NT2/D1 (cell line): ENCODE data around the gene TOMM70.
A peak's percentile ranks its signal among the peaks of the same experiment; 100 is the strongest.
"Not testable (repeated sequence)": the region's sequence is repeated elsewhere in the genome, so short reads cannot be mapped to it uniquely, and the experiment has no call there.

ENCODE experiments used
- DNase-seq: peaks from one replicate; pipeline ENCODE4 v3.0.0-alpha.2; 2011; ENCODE audit warnings: low read depth, low spot score
- H3K27me3 ChIP-seq: 2 replicates; pipeline ENCODE4 v1.6.0; 2011; ENCODE audit warnings: mild to moderate bottlenecking; ENCODE audit not compliant: insufficient read length, insufficient read depth
- H3K36me3 ChIP-seq: 2 replicates; pipeline ENCODE4 v1.6.1; 2011; ENCODE audit warnings: mild to moderate bottlenecking, low read length, mixed read lengths; ENCODE audit not compliant: insufficient read depth, insufficient read length
- H3K4me1 ChIP-seq: 2 replicates; pipeline ENCODE4 v1.5.1; 2011; ENCODE audit not compliant: insufficient read depth, insufficient read length
- H3K4me3 ChIP-seq: 2 replicates; pipeline ENCODE4 v1.5.1; 2011; ENCODE audit warnings: low read depth; ENCODE audit not compliant: insufficient read length
- H3K9ac ChIP-seq: 2 replicates; pipeline ENCODE4 v1.6.0; 2011; ENCODE audit warnings: low read depth; ENCODE audit not compliant: insufficient read length
- H3K9me3 ChIP-seq: 2 replicates; pipeline ENCODE4 v1.5.1; 2011; ENCODE audit warnings: mild to moderate bottlenecking, low read length; ENCODE audit not compliant: insufficient read depth
- SUZ12 ChIP-seq: IDR thresholded peaks from 2 replicates; pipeline ENCODE4 v1.6.1; 2011; ENCODE audit not compliant: insufficient read length, insufficient read depth; ENCODE audit errors: extremely low read depth
- YY1 ChIP-seq: IDR thresholded peaks from 2 replicates; pipeline ENCODE4 v1.6.1; 2011; ENCODE audit not compliant: insufficient read length, insufficient read depth
- ZNF274 ChIP-seq: IDR thresholded peaks from 2 replicates; pipeline ENCODE4 v1.6.1; 2011; ENCODE audit warnings: mild to moderate bottlenecking, low read depth, low read length

Gene TOMM70

GRCh38 chr3:100348727-100349126 lies 52.2 kb downstream of the TOMM70 start:
- no peaks in the 10 kb centered on the region for H3K27me3 ChIP-seq
- H3K4me1 ChIP-seq, result no peaks in the 10 kb centered on the region
- no peak for DNase-seq
- no peak overlapping the region for H3K9ac ChIP-seq
- TF ChIP-seq ZNF274, result no peak
- no peak for TF ChIP-seq YY1
- no peak for TF ChIP-seq SUZ12
- H3K36me3 ChIP-seq, result peaks cover 63% of the 10 kb centered on the region
- no peak overlapping the region for H3K4me3 ChIP-seq
- H3K9me3 ChIP-seq, result no peaks in the 10 kb centered on the region

- Histone ChIP-seq H3K36me3 (peaks cover 48% of the 10 kb centered on the region), H3K9ac (no peak overlapping the region)
- TF ChIP-seq ZNF274, result no peak
- TF ChIP-seq SUZ12, result no peak
- no peak for TF ChIP-seq YY1
Measured at GRCh38 chr3:100340527-100340926, 60.4 kb downstream of the TOMM70 start.

GRCh38 chr3:100339786-100340185 lies 61.1 kb downstream of the TOMM70 start:
- TF ChIP-seq YY1, result no peak
- TF ChIP-seq ZNF274, result no peak
- TF ChIP-seq SUZ12, result no peak
- Histone ChIP-seq H3K9me3 (no peaks in the 10 kb centered on the region), H3K4me1 (peaks cover 2% of the 10 kb centered on the region), H3K27me3 (no peaks in the 10 kb centered on the region), H3K9ac (no peak overlapping the region), H3K36me3 (peaks cover 44% of the 10 kb centered on the region), H3K4me3 (no peak overlapping the region)
- no peak for DNase-seq

More at GRCh38 chr3:100340527-100340926, 60.4 kb downstream of the TOMM70 start:
- Histone ChIP-seq H3K4me1 (peaks cover under 1% of the 10 kb centered on the region), H3K9me3 (no peaks in the 10 kb centered on the region), H3K27me3 (no peaks in the 10 kb centered on the region), H3K4me3 (no peak overlapping the region)
- DNase-seq, result no peak

- DNase-seq, result no peak
- H3K9ac ChIP-seq, result no peak overlapping the region
- H3K4me3 ChIP-seq, result no peak overlapping the region
- peaks cover 4% of the 10 kb centered on the region for H3K27me3 ChIP-seq
- peaks cover 39% of the 10 kb centered on the region for H3K36me3 ChIP-seq
- TF ChIP-seq SUZ12 (no peak), YY1 (no peak)
- H3K9me3 ChIP-seq, result no peaks in the 10 kb centered on the region
- H3K4me1 ChIP-seq, result peaks cover 2% of the 10 kb centered on the region
Measured at GRCh38 chr3:100338911-100339310, 62.0 kb downstream of the TOMM70 start.

- not testable (repeated sequence) for H3K9me3 ChIP-seq, H3K4me3 ChIP-seq, H3K9ac ChIP-seq, H3K4me1 ChIP-seq, DNase-seq
- Histone ChIP-seq H3K36me3 (peaks cover 27% of the 10 kb centered on the region), H3K27me3 (peaks cover 18% of the 10 kb centered on the region)
Measured at GRCh38 chr3:100336229-100336628, 64.7 kb downstream of the TOMM70 start.

GRCh38 chr3:100335434-100335833 lies 65.5 kb downstream of the TOMM70 start:
- Histone ChIP-seq H3K27me3 (peaks cover 18% of the 10 kb centered on the region), H3K4me3 (peak overlapping the region; percentile 84), H3K36me3 (peaks cover 21% of the 10 kb centered on the region), H3K4me1 (peaks cover 6% of the 10 kb centered on the region), H3K9ac (peak overlapping the region; percentile 92), H3K9me3 (no peaks in the 10 kb centered on the region)
- DNase-seq, result peak; percentile 38
- no peak for TF ChIP-seq YY1
- no peak for TF ChIP-seq ZNF274
- TF ChIP-seq SUZ12, result no peak

GRCh38 chr3:100334488-100335351 lies 66.2 kb downstream of the TOMM70 start, which contains the start of gene NIT2:
TSS of gene NIT2 (plus strand) at chr3:100334757. CDS start at chr3:100334792, 35 bp downstream.
- peak within 1 kb of the TSS; percentile 92 for H3K9ac ChIP-seq
- H3K27me3 ChIP-seq, result peaks cover 18% of the 10 kb centered on the region
- H3K4me3 ChIP-seq, result peak within 1 kb of the TSS; percentile 84
- DNase-seq, result peak; percentile 85
- no peak for TF ChIP-seq ZNF274
- H3K36me3 ChIP-seq, result peaks cover 15% of the 10 kb centered on the region
- H3K9me3 ChIP-seq, result no peaks in the 10 kb centered on the region
- H3K4me1 ChIP-seq, result peaks cover 6% of the 10 kb centered on the region
